Measurements from ENCODE around the gene DAB1. TPM values are rescaled to one million over a fixed set of nuclear protein-coding genes. Genes with fewer than 3 reads are reported as not detected.

The DAB1 gene
- total and polyA plus RNA-seq, 2 of the 8 experiments (the other 6 are each of a cell fraction or from before 2014, with no cell fraction given), result 4.4 to 11.8 TPM

- no peak overlapping the region; the same call in 1 of the 2 replicates for H4K8ac ChIP-seq (ENCODE audit: extremely low read depth, insufficient read depth, low read length)
- peak overlapping the region; percentile 66; the same call in 1 of the 2 replicates for H3K18ac ChIP-seq (ENCODE audit: extremely low read depth, low read length)
- no peaks in the 10 kb centered on the region for H3K9me3 ChIP-seq (ENCODE audit: insufficient read depth in 2 of 2, low read depth in 1 of 2, low read length in 1 of 2)
- peak in 1 of 2 experiments; percentile 70 for DNase-seq (ENCODE audit: low read depth in 1 of 2, low spot score in 2 of 2)
- H2BK5ac ChIP-seq (ENCODE audit: low read depth, low read length), result peak overlapping the region; percentile 57; the same call in 1 of the 2 replicates
- no peak overlapping the region for H3K14ac ChIP-seq (ENCODE audit: insufficient read length)
- no peaks in the 10 kb centered on the region for H4K20me1 ChIP-seq (replicated peaks in 1 of 2; ENCODE audit: control insufficient read depth in 1 of 2, insufficient read depth in 2 of 2, low read length in 2 of 2)
- POLR2A ChIA-PET (ENCODE audit: partially characterized antibody), result interaction anchor here (0.7 kb wide), 1 partner anchor 403 kb away, joined by 6 read pairs; no protein-coding TSS in a partner anchor
- WGBS, 2 experiments (ENCODE audit: extremely low coverage in 1 of 2, insufficient coverage in 1 of 2, insufficient read length in 1 of 2, insufficient replicate concordance in 2 of 2, low coverage in 1 of 2, low lambda C conversion rate in 2 of 2, missing lambda C conversion rate in 1 of 2), result 0% methylated on average over 21 of the region's 36 CpGs; no CpG with 5 or more reads in 1 of the 2 experiments
- peak overlapping the region in 1 of 4 experiments; percentile 36; a peak in 3 of 7 replicates for H3K9ac ChIP-seq (replicated peaks in 1 of 4; ENCODE audit: extremely low read depth in 1 of 4, low read depth in 3 of 4, low read length in 3 of 4)
- peak overlapping the region; percentile 46 for H3K56ac ChIP-seq (replicated peaks; ENCODE audit: insufficient read length, low read depth, low read length)
- 0 out of 2 replicates have a peak overlapping the region, but pooled peaks have one; percentile 13 for H2BK20ac ChIP-seq (ENCODE audit: low read length)
- peak overlapping the region; percentile 71 for H2BK12ac ChIP-seq (ENCODE audit: low read depth, low read length)
- H2AK5ac ChIP-seq (ENCODE audit: low read depth, low read length), result no peak overlapping the region
- H2AFZ ChIP-seq (ENCODE audit: low read length), result peak overlapping the region; percentile 78; the same call in 1 of the 2 replicates
- no peak overlapping the region for H2BK120ac ChIP-seq (replicated peaks; ENCODE audit: low read depth, low read length)
- no peak overlapping the region for H4K5ac ChIP-seq (ENCODE audit: insufficient read length, low read depth, low read length)
- no peak overlapping the region for H3K27ac ChIP-seq (ENCODE audit: low read depth, low read length)
- peaks cover 19% of the 10 kb centered on the region for H3K23me2 ChIP-seq (ENCODE audit: low read depth, low read length)
- CTCF ChIA-PET (ENCODE audit: partially characterized antibody), result interaction anchor here (0.9 to 1.3 kb wide), 2 partner anchors 12 to 13 kb away, joined by 3 read pairs; no protein-coding TSS in a partner anchor
- peaks cover 0 to 15% (median 1%) of the 10 kb centered on the region in 4 experiments; a peak in 5 of 7 replicates for H3K4me1 ChIP-seq (replicated peaks in 1 of 4; ENCODE audit: control insufficient read depth in 3 of 4, insufficient read depth in 4 of 4, low read length in 3 of 4)
- H3K36me3 ChIP-seq (ENCODE audit: control insufficient read depth in 2 of 4, insufficient read depth in 4 of 4, low read length in 3 of 4), result no peaks in the 10 kb centered on the region
- no peak for FAIRE-seq
- peaks cover 0 to 11% (median 1%) of the 10 kb centered on the region in 4 experiments; a peak in 3 of 7 replicates for H3K27me3 ChIP-seq (replicated peaks in 1 of 4; ENCODE audit: control insufficient read depth in 3 of 4, extremely low read depth in 1 of 4, insufficient read depth in 3 of 4, low read length in 3 of 4)
- H3K4ac ChIP-seq (replicated peaks; ENCODE audit: insufficient read length, low read depth, low read length), result no peak overlapping the region
- H3K79me2 ChIP-seq (ENCODE audit: control insufficient read depth in 1 of 2, insufficient read depth in 2 of 2, low read length in 2 of 2), result peaks cover 0 to 3% of the 10 kb centered on the region in 2 experiments; a peak in 1 of 4 replicates
- H4K91ac ChIP-seq (replicated peaks; ENCODE audit: insufficient read length, low read length), result peak overlapping the region; percentile 66
- peak overlapping the region; percentile 33; the same call in 1 of the 2 replicates for H2BK15ac ChIP-seq (ENCODE audit: low read length)
- H3K4me3 ChIP-seq (ENCODE audit: extremely low read depth in 1 of 4, insufficient read depth in 2 of 4, low read depth in 3 of 4, low read length in 4 of 4), result peak overlapping the region; percentile 51 to 81 (median 78)
- no peak overlapping the region for H3K23ac ChIP-seq (ENCODE audit: insufficient read length)
- H3K79me1 ChIP-seq (ENCODE audit: low read depth, low read length), result no peaks in the 10 kb centered on the region
- H3K4me2 ChIP-seq (ENCODE audit: insufficient read depth in 1 of 2, low read depth in 2 of 2, low read length in 2 of 2), result peak overlapping the region; percentile 78 to 100
- peak; percentile 74; the same call in 1 of the 2 replicates for TF ChIP-seq RBBP5 (IDR thresholded peaks at IDR 0.05; ENCODE audit: borderline replicate concordance, low read depth, low read length)
- TF ChIP-seq NANOG (IDR thresholded peaks at IDR 0.05; ENCODE audit: insufficient read depth, low read depth, low read length, poor library complexity, severe bottlenecking), result no peak
- TF ChIP-seq POU5F1 (IDR thresholded peaks at IDR 0.05; ENCODE audit: low read depth, low read length), result no peak
- peak; percentile 64 for TF ChIP-seq ASH2L (IDR thresholded peaks at IDR 0.05; ENCODE audit: low read length)
- no peak for TF ChIP-seq YY1 (IDR thresholded peaks at IDR 0.05; ENCODE audit: low read depth, low read length)
- no peak for TF ChIP-seq CBX8 (IDR thresholded peaks at IDR 0.05; ENCODE audit: borderline replicate concordance, low read depth, low read length)
- TF ChIP-seq KDM4A (IDR thresholded peaks at IDR 0.05; ENCODE audit: low read depth, low read length, severe bottlenecking), result peak; percentile 39
- TF ChIP-seq SUZ12 (IDR thresholded peaks at IDR 0.05; ENCODE audit: low read length), result peak; percentile 10; the same call in 1 of the 2 replicates
- TF ChIP-seq TBP (IDR thresholded peaks at IDR 0.05; ENCODE audit: low read depth, low read length), result peak; percentile 39; the same call in 1 of the 2 replicates
- TF ChIP-seq GABPA (IDR thresholded peaks at IDR 0.05; ENCODE audit: borderline replicate concordance, insufficient read depth, low read length), result no peak
- peak; percentile 26; the same call in 1 of the 2 replicates for TF ChIP-seq E2F6 (IDR thresholded peaks at IDR 0.05)
Observed at GRCh38 chr1:57423135-57423655, 665 bp downstream of the DAB1 start.

All from H1 (cell line).